NB4 (cell line): ENCODE results near the gene SLC36A2.

Source experiments
- CTCF ChIP-seq: IDR thresholded peaks from one replicate; pipeline ENCODE4 v1.5.1; 2012; ENCODE audit warnings: low read depth, low read length
- POLR2A ChIP-seq: IDR thresholded peaks from 2 replicates; pipeline ENCODE4 v1.6.1; 2011; ENCODE audit warnings: mild to moderate bottlenecking; ENCODE audit not compliant: insufficient read length; ENCODE audit errors: extremely low read depth

DNA sequence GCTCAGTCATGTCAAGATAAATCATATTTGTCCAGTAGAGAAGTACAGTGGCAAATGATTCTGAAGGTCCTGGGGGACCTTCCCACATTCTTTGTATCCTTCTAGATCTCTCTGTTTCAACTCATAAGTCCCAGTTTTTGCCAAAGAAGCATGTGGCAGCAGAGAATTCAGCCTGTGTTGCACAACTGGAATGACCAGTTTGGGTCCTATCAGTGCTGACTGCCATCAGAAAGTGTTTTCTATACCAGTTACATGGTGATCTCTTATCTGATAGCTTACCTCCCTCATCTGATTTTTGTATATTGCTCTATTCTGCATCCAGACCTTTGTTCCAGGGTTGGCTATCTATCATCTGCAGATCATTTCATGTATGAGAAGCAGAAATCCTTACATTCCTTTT is 72.7 kb downstream of the SLC36A2 start:
- TF ChIP-seq CTCF, result no peak
- TF ChIP-seq POLR2A, result no peak
